Hepatocyte (in vitro differentiated cells): Measurements from ENCODE around the gene TECTB.

Source experiments
- EZH2phosphoT487 ChIP-seq: fragments of 200-600 bp; sonication (generic); IDR thresholded peaks from one replicate; pipeline ENCODE4 v1.6.1; 2018; ENCODE audit warnings: antibody characterized with exemption, mild to moderate bottlenecking, low read depth, moderate library complexity; ENCODE audit not compliant: unreplicated experiment, severe bottlenecking
- TF ChIP-seq, protein P1 (sequence below): fragments of 200-600 bp; sonication (generic); IDR thresholded peaks from 2 replicates; pipeline ENCODE4 v1.5.1; 2016; ENCODE audit warnings: antibody characterized with exemption, mild to moderate bottlenecking; ENCODE audit not compliant: poor library complexity

DNA sequence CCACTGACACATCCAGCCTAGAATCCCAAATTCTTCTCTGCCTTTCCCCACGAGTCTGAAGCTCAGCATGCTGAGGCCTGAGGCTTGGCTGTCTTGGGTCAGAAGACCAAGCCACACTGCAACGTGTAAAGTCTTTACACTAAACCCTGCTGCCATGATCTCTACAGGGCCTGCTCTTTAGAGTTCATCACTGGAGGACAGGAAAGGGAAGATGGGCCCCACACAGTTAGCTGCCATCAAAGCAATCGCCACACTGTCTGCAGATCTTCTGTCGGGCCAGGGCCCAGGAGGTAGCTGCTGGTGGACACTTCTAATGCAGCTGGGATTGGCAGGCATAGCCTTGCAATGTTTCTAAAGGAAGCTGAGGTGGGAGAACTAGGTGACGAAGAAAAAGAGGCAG, 8.4 kb upstream of the TECTB start:
- TF ChIP-seq, protein P1, sequence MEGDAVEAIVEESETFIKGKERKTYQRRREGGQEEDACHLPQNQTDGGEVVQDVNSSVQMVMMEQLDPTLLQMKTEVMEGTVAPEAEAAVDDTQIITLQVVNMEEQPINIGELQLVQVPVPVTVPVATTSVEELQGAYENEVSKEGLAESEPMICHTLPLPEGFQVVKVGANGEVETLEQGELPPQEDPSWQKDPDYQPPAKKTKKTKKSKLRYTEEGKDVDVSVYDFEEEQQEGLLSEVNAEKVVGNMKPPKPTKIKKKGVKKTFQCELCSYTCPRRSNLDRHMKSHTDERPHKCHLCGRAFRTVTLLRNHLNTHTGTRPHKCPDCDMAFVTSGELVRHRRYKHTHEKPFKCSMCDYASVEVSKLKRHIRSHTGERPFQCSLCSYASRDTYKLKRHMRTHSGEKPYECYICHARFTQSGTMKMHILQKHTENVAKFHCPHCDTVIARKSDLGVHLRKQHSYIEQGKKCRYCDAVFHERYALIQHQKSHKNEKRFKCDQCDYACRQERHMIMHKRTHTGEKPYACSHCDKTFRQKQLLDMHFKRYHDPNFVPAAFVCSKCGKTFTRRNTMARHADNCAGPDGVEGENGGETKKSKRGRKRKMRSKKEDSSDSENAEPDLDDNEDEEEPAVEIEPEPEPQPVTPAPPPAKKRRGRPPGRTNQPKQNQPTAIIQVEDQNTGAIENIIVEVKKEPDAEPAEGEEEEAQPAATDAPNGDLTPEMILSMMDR, result no peak
- TF ChIP-seq EZH2phosphoT487, result no peak
